HG03097 (cell line): ENCODE data around the gene AOC1.

Source experiments
- ATAC-seq: cut with Tn5 transposase; IDR thresholded peaks from one replicate; pipeline ENCODE4 v1.9.1; 2021; ENCODE audit not compliant: unreplicated experiment, low FRiP score

AOC1 gene

DNA sequence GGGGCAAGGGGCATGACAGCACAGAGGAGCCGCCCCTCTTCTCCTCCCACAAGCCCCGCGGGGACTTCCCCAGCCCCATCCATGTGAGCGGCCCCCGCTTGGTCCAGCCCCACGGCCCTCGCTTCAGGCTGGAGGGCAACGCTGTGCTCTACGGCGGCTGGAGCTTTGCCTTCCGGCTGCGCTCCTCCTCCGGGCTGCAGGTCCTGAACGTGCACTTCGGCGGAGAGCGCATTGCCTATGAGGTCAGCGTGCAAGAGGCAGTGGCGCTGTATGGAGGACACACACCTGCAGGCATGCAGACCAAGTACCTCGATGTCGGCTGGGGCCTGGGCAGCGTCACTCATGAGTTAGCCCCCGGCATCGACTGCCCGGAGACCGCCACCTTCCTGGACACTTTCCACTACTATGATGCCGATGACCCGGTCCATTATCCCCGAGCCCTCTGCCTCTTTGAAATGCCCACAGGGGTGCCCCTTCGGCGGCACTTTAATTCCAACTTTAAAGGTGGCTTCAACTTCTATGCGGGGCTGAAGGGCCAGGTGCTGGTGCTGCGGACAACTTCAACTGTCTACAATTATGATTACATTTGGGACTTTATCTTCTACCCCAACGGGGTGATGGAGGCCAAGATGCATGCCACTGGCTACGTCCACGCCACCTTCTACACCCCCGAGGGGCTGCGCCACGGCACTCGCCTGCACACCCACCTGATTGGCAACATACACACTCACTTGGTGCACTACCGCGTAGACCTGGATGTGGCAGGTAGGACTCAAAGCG lies 5.1 kb downstream of the AOC1 start:
- no peak for ATAC-seq

DNA sequence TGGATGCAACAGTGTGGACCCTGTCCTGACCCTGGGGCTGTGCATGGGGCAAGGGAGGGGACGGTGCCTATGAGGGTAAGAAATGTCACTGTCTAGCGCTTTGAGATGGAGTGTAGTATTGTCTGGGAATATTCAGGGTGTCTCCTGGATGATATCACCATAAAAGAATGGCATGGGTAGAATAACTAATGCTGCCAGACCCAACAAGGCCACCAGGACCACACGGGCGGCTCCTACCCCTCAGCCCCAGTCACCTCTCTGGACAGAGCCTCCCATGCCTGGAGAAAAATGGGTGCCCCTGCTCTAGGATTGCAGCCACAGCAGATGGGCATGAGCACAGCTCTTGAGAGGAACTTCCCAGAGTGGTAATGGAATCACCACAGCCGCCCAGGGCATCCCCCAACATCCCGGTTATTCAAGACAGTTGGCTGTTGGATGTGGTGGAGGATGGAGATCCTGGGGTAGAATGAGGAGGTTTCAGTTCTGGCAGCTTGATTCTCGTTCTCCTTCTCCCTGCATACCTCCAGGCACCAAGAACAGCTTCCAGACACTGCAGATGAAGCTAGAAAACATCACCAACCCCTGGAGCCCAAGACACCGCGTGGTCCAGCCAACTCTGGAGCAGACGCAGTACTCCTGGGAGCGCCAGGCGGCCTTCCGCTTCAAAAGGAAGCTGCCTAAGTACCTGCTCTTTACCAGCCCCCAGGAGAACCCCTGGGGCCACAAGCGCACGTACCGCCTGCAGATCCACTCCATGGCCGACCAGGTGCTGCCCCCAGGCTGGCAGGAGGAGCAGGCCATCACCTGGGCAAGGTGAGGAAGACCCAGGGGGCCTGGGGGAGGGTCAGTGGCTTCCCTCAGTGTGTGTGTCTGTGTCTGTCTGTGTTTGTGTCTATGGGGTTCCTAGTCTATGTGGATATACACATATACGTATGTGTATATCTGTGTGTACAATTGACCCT lies 6.2 kb downstream of the AOC1 start:
- no peak for ATAC-seq

DNA sequence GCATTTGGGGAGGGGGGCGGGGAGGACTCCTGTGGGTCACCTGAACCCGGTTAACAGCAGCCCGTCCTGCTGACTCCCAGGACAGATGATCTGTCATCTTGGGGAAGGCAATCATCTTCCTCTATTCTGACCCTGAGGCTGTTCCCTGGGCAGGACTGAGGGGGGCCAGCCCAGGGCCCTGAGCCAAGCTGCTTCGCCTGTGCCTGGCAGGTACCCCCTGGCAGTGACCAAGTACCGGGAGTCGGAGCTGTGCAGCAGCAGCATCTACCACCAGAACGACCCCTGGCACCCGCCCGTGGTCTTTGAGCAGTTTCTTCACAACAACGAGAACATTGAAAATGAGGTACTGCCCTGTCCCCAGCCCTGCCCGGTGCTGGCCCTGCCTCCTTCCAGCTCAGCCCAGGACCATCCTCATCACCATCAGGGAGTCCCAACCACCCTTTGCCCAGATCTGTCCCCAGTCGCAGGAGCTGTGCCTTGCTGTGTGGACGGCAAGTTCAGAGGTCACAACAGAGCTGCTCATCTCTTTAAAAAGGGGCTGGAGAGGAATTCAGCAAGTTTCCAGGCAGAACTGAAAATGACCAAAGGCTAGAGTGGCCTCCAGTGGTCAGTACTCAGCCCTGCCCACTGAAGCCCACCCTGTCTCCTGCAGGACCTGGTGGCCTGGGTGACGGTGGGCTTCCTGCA lies 8.1 kb downstream of the AOC1 start:
- ATAC-seq: no peak

DNA sequence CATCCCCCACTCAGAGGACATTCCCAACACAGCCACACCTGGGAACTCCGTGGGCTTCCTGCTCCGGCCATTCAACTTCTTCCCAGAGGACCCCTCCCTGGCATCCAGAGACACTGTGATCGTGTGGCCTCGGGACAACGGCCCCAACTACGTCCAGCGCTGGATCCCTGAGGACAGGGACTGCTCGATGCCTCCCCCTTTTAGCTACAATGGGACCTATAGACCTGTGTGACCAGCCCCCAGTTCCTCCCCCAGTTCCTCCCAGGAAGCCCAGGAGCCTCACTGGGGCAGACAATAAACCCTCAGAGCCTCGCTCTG lies 8.6 kb downstream of the AOC1 start:
- no peak for ATAC-seq

DNA sequence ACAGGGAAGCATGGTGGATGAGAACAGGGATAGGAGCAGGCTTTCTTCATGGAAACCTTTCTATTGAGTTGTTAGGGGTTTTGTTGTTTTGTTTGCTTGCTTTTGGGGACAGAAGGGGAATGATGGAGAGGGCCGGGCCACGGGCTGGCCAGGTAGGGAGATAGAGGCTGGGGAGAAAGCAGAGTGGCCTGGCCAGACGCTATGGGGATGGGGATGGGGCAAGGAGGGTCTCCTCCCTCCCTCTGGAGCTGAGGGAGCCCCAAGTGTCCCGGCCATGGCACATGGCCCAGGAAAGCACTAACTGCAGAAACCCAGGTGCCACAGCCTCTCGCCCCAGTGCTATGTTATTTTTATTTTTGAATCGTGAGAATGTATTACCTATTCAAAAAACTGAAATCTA lies 10.0 kb downstream of the AOC1 start:
- ATAC-seq: no peak

DNA sequence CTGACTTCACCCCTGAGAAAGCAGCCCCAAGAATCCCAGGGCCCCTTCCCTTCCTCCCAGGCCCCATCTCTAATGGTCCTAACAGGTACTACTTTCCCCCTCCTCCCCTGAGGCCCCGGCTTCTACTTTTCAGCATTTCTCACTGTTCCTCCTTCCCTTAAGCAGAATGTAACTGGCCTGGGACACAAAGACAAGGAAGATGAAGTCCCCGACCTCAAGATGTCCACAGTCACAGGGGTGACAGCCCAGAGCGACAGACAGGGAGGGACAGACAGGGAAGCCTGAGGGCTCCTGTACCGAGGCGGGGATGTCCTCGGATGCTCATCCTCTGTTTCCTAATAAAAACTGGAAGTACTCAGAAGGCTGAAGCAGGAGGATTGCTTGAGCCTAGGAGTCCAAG lies 11.6 kb downstream of the AOC1 start:
- no peak for ATAC-seq

DNA sequence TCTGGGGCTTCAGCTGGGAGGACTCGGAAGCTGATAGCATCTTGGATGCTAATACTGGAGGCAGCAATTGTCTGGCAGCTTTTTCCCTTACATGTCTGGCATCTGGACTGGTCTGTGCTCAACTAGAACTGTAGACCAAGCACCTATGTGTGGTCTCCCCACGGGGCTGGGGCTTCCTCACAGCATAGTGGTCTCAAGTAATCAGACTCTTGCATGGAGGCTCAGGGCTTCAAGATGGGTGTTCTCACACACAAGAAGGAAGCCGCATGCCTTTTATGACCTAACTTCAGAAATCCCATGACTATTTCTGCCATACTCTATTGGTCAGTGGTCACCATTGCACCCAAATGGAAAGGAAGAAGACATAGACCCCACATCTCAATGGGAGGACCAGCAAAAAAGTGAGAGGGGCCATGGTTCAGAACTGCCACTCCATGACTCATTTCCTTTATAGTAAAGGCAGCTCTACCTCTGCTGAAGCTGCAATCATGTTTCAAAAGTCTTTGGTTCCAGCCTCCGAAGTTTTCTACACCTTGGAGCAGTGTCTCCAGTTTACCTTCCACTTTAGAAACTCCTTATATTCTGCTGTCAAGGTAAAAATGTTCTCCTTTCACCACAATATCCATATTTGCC lies 14.7 kb downstream of the AOC1 start:
- no peak for ATAC-seq

DNA sequence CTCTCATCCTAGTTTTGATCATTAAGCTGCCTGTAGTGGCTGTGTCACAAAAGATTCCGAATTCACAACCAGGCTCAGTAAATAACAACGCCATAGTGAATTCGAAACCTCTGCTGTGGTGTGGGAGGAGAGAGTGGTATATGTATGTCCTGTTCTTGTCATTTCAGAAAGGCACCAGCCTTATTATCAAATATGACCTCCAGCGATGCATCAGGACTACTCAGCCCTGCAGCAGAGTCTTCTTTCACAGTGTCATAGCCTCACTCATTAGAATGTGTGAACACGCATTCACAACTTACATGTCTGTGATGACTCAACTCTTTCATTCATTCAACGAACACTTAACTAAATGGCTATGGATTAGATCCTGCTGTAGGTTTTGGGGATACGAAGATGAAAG lies 15.3 kb downstream of the AOC1 start:
- ATAC-seq: no peak

DNA sequence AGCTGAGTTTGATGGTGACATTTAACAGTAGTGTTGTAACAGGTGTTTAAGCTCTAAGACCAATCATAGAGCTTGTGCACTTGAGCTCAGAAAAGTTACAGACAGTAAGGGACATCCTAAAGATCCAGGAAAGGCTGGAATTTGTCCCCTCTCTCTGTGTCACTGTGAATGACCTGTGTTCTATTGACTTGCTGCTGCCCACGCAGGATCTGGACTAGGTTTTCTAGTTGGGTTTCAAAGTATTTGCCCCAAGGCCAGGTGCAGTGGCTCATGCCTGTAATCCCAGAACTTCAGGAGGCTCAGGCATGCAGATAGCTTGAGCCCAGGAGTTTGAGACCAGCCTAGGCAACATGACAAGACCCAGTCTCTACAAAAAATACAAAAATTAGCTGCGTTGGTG lies 17.1 kb downstream of the AOC1 start:
- ATAC-seq: no peak

DNA sequence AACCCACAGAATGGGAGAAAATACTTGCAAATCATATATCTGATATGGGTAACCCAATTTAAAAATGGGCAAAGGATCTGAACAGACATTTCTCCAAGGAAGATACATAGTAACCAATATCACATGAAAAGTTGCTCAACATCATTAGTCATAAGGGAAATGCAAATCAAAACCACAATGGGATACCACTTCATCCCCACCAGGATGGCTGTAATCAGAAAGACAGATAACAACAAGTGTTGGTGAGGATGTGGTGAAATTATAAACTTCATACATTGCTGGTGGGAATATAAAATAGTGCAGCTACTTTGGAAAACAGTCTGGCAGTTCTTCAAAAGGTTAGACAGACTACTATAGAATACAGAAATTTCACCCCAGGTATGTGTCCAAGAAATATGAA lies 19.3 kb downstream of the AOC1 start:
- no peak for ATAC-seq

DNA sequence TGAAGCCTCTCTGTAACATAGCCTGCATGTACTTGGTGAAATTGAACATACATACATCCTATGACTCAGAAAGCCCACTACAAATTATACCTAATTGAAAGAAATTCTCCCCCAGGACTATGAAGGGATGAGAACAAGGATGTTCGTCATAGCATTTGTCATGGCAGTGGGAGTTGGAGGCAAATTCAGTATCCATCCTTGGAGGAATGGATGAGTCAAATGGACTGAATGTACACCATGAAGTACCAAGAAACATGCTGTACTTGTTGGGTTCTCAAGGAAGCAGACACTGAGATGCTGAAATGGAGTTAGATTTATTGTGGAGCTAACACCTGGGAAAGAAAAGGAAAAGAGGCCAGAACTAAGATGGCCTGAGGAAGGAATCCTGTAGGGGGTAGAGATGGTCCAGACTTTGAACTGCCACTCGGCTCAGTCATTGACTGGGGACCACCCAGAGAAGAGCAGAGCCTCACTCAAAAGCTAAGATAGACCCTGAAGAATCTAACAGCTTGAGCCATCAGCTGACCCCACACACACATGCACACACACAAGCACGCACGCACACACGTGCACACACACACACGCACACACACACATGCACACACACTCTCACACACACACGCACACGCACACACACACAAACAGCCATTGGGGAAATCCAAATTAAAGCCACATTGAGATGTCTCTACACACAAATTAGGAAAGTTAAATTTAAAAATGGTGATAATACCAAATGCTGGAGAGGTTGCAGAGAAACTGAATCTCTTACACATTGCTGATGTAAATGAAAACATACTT lies 22.3 kb downstream of the AOC1 start:
- ATAC-seq: no peak

DNA sequence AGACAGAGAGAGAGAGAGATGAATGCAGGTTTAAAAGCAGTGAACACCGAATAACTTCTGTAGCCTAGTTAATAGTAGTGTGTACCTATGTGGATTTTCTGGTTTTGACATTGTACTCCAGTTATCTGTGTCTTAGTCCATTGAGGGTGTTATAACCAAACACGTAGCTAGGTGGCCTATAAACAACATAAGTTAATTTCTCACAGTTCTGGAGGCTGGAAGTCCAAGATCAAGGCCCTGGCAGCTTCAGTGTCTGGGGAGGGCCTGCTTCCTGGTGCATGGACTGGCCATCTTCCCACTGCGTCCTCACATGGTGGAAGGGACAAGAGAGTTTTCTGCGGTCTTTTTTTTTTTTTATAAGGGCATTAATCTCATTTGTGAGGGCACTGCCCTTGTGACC lies 23.5 kb downstream of the AOC1 start:
- no peak for ATAC-seq

DNA sequence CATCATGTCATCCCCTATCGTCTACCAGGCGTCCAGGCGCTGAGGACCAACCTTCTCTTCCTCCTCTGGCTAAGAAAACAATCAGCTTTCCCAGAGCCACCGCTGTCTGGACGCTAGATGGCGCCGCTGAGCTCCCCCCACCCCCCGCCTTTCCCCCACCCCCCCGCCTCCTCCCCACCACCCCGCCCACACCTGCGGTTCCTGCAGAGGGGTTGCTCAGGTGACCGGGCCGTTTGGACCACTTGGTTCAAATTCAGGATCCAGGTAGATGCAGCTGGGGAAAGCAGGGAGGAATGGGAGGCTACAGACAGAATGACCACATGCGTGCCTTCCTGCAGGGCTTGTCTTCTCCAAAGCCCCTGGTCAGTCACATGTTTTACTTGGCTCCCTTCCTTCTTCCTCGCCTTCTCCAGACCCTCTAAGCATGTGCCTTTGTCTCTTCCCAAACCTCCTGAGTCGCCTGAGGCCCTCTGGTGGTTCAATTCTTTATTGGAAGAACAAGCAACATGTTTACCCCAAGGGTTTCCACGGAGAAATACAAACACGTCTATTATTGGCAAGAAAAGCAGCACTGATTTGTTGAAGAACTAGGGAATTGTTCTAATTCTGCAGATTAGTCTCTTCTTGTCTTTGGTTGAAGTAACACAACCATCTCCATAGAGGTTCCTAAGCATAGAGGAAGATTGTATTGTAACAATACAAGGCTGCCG lies 24.7 kb downstream of the AOC1 start:
- no peak for ATAC-seq

DNA sequence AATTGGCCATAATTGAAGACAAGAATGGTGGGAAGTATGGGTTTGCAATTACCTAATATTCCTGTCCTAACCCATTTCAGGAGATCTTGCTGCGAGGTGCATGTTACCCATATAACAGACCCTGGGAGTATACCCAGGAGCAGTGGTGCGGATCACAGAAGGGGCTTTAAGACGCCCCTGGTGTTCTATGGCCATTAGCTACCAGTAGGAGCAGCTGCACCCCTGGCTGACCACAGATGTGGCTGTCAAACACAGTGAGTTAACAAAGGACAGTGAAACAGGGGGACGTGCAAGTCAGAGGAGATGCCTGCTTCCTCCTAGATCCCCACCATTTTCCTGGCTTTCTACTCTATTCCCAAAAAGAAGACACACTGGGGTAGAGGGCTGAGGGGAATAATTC lies 25.2 kb downstream of the AOC1 start:
- ATAC-seq: no peak

DNA sequence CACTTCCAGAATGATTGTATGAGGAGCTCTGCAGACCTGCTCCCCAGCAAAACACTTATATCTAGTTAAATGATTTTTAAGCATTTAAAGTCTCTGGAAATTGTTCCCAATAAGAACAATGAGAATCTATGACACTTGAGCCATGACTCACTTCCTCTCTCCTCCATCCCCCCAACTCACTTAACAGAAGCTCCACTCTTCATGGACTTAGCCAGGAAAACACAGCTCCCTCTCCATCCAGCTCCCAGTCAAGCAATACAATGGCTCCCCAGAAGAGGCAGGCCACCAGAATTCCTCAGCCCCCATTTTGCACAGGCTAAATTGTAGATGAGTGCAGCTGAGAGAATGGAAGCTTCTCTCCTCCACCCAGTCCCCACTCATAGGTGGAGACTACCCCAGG lies 27.0 kb downstream of the AOC1 start:
- no peak for ATAC-seq

DNA sequence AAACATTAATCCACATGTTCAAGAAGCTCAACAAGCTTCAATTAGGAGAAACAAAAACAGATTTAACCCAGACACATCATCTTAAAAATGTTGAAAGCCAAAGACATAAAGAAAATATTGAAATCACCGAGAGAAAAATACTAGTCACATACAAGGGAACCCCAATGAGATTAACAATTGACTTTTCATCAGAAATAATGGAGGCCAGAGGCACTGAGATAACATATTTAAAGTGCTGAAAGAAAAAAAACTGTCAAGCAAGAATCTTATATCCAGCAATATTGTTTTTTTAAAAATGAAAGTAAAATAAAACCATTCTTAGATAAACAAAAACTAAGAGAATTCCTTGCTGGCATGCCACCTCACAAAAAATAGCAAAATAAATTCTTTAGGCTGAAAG lies 28.9 kb downstream of the AOC1 start:
- ATAC-seq: no peak

DNA sequence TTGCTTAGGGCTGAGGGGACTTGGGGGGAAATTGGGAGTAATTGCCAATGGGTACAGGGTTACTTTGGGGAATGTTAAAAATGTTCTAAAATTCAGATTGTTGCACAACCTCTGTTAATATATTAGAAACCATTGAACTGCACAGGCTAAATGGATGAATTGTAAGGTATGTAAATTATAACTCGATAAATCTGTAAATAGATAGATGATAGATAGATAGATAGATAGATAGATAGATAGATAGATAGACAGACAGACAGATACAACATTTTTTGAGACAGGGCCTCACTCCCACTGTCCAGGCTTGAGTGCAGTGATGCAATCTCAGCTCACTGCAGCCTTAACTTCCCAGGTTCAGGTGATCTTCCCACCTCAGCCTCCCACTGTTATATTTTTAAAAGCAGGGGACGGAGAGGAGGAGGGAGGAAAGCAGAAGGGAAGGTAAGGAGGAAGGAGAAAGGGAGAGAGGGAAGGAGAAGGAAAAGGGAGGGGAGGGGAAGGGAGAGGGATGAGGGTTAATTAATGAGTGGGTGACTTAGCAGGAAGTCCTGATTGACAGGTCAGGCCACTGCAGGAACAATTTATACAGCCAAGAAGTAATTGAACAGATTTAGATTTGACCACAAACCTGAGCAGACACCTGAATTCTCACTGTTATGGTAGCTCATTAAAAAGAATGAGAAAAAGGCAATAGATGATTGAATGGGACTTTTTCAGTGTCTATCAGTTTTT lies 38.7 kb downstream of the AOC1 start:
- no peak for ATAC-seq

DNA sequence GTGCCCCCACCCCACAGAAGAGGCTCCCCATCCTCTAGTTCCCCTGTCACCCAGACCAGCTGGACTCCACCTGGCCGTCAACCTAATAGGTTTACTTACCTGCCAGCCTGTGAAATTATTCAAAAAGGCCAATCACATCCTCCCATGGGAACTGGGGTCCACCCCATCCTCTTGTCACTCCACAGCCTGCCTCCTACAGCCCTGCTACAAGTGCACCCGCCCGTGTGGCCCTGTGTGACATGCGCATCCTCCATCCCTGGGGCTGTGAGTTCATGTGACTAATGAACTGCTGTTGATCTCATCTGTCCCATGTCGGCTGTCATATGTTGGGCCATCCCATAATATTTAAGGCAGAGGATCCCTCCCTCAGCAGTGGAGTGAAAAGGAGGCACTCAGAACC lies 39.4 kb downstream of the AOC1 start:
- no peak for ATAC-seq

DNA sequence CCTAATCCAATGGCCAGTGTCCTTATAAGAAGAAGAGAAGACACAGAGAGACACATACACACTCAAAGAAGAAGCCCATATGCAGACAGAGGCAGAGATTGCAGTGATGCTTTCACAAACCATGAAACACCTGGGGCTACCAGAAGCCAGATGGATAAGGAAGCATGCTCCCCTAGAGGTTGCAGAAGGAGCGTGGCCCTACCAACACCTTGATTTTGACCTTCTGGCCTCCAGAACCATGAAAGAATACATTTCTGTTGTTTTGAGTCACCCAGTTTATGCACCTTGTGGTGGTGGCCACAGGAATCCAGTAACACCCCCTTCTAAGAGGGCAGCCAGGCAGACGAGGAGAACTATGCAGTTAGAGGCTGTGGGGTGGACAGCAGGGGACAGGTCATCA lies 43.5 kb downstream of the AOC1 start:
- ATAC-seq: no peak
